ACC112 (cell line): Measurements from ENCODE around the gene PI3.
"Not testable (repeated sequence)": the region's sequence is repeated elsewhere in the genome, so short reads cannot be mapped to it uniquely, and the experiment has no call there.

Source experiments
- H2AFZ ChIP-seq: fragments of 200-600 bp; sonication (generic); one replicate; pipeline ENCODE4 v1.6.0; 2017; ENCODE audit warnings: antibody characterized with exemption, low read length; ENCODE audit not compliant: unreplicated experiment
- H3K27ac ChIP-seq: fragments of 200-600 bp; sonication (generic); 2 replicates; pipeline ENCODE4 v1.5.1; 2014; ENCODE audit warnings: low read depth, mild to moderate bottlenecking, antibody characterized with exemption, low read length, moderate library complexity
- H3K27me3 ChIP-seq: fragments of 200-600 bp; sonication (generic); 2 replicates; pipeline ENCODE4 v1.6.1; 2014; ENCODE audit warnings: mild to moderate bottlenecking, antibody characterized with exemption, low read length, moderate library complexity, mixed read lengths; ENCODE audit not compliant: insufficient read depth
- H3K36me3 ChIP-seq: fragments of 200-600 bp; sonication (generic); 2 replicates; pipeline ENCODE4 v1.6.1; 2016; ENCODE audit warnings: mild to moderate bottlenecking, antibody characterized with exemption, low read length, moderate library complexity, mixed read lengths; ENCODE audit not compliant: insufficient read depth
- H3K4me1 ChIP-seq: fragments of 200-600 bp; sonication (generic); one replicate; pipeline ENCODE4 v1.6.1; 2016; ENCODE audit warnings: low read length, mixed read lengths; ENCODE audit not compliant: insufficient read depth, unreplicated experiment, control insufficient read depth
- H3K4me3 ChIP-seq: fragments of 200-600 bp; sonication (generic); 2 replicates; pipeline ENCODE4 v1.5.1; 2014; ENCODE audit warnings: mild to moderate bottlenecking, low read depth, low read length
- H3K79me2 ChIP-seq: fragments of 200-600 bp; sonication (generic); one replicate; pipeline ENCODE4 v1.6.0; 2016; ENCODE audit warnings: low read length; ENCODE audit not compliant: control insufficient read depth, unreplicated experiment, insufficient read depth

The PI3 gene

GRCh38 chr20:45154183-45154582, 20.5 kb upstream of the PI3 start:
- Histone ChIP-seq H3K4me3 (no peak overlapping the region), H3K27me3 (peaks cover 55% of the 10 kb centered on the region), H3K79me2 (no peaks in the 10 kb centered on the region), H3K27ac (no peak overlapping the region), H3K36me3 (no peaks in the 10 kb centered on the region), H3K4me1 (peaks cover 7% of the 10 kb centered on the region), H2AFZ (no peak overlapping the region)

- peaks cover 52% of the 10 kb centered on the region for H3K27me3 ChIP-seq
- H3K36me3 ChIP-seq, H3K27ac ChIP-seq, H3K4me1 ChIP-seq, H3K4me3 ChIP-seq, H2AFZ ChIP-seq, H3K79me2 ChIP-seq: not testable (repeated sequence)
These were observed 19.9 kb upstream of the PI3 start for GRCh38 chr20:45154794-45155193.

GRCh38 chr20:45156713-45157112, 18.0 kb upstream of the PI3 start:
- no peak overlapping the region for H3K4me3 ChIP-seq
- no peak overlapping the region for H3K27ac ChIP-seq
- H3K36me3 ChIP-seq = no peaks in the 10 kb centered on the region
- peaks cover 35% of the 10 kb centered on the region for H3K27me3 ChIP-seq
- no peaks in the 10 kb centered on the region for H3K79me2 ChIP-seq
- H3K4me1 ChIP-seq = peaks cover 7% of the 10 kb centered on the region
- H2AFZ ChIP-seq = no peak overlapping the region

- peaks cover 7% of the 10 kb centered on the region for H3K4me1 ChIP-seq
- H3K4me3 ChIP-seq = no peak overlapping the region
- no peaks in the 10 kb centered on the region for H3K36me3 ChIP-seq
- no peak overlapping the region for H3K27ac ChIP-seq
- H2AFZ ChIP-seq = no peak overlapping the region
- no peaks in the 10 kb centered on the region for H3K79me2 ChIP-seq
- H3K27me3 ChIP-seq = peaks cover 26% of the 10 kb centered on the region
These were observed 16.7 kb upstream of the PI3 start for GRCh38 chr20:45157962-45158361.

- Histone ChIP-seq H3K4me3 (no peak overlapping the region), H2AFZ (no peak overlapping the region), H3K4me1 (no peaks in the 10 kb centered on the region), H3K79me2 (no peaks in the 10 kb centered on the region), H3K36me3 (no peaks in the 10 kb centered on the region), H3K27me3 (peaks cover 52% of the 10 kb centered on the region), H3K27ac (no peak overlapping the region)
These were observed 11.5 kb upstream of the PI3 start for GRCh38 chr20:45163083-45163803.

- Histone ChIP-seq H3K4me3 (no peak overlapping the region), H2AFZ (no peak overlapping the region), H3K36me3 (no peaks in the 10 kb centered on the region), H3K4me1 (no peaks in the 10 kb centered on the region), H3K27ac (no peak overlapping the region), H3K27me3 (peaks cover 59% of the 10 kb centered on the region), H3K79me2 (no peaks in the 10 kb centered on the region)
These were observed 9.8 kb upstream of the PI3 start for GRCh38 chr20:45164906-45165305.

- Histone ChIP-seq H3K4me3 (no peak overlapping the region), H3K27ac (no peak overlapping the region), H3K36me3 (no peaks in the 10 kb centered on the region), H3K79me2 (no peaks in the 10 kb centered on the region), H2AFZ (no peak overlapping the region), H3K27me3 (peaks cover 54% of the 10 kb centered on the region), H3K4me1 (no peaks in the 10 kb centered on the region)
These were observed 1.2 kb upstream of the PI3 start for GRCh38 chr20:45173522-45173921.

- no peaks in the 10 kb centered on the region for H3K36me3 ChIP-seq
- H3K27me3 ChIP-seq = peaks cover 27% of the 10 kb centered on the region
- no peak overlapping the region for H3K4me3 ChIP-seq
- H2AFZ ChIP-seq = no peak overlapping the region
- H3K4me1 ChIP-seq = no peaks in the 10 kb centered on the region
- no peak overlapping the region for H3K27ac ChIP-seq
- H3K79me2 ChIP-seq = no peaks in the 10 kb centered on the region
These were observed 2.0 kb downstream of the PI3 start for GRCh38 chr20:45176526-45177267.

GRCh38 chr20:45179166-45179565, 4.5 kb downstream of the PI3 start:
- H3K4me1 ChIP-seq = no peaks in the 10 kb centered on the region

GRCh38 chr20:45181639-45182038, 6.9 kb downstream of the PI3 start:
- Histone ChIP-seq H3K79me2 (no peaks in the 10 kb centered on the region), H3K27ac (no peak overlapping the region), H3K4me1 (no peaks in the 10 kb centered on the region), H3K36me3 (no peaks in the 10 kb centered on the region), H2AFZ (no peak overlapping the region), H3K4me3 (no peak overlapping the region), H3K27me3 (peaks cover 15% of the 10 kb centered on the region)

More at GRCh38 chr20:45179166-45179565, 4.5 kb downstream of the PI3 start:
- Histone ChIP-seq H3K27ac (no peak overlapping the region), H3K79me2 (no peaks in the 10 kb centered on the region), H2AFZ (no peak overlapping the region), H3K36me3 (no peaks in the 10 kb centered on the region), H3K27me3 (peaks cover 10% of the 10 kb centered on the region), H3K4me3 (no peak overlapping the region)

- no peaks in the 10 kb centered on the region for H3K79me2 ChIP-seq
- H3K27me3 ChIP-seq = peaks cover 19% of the 10 kb centered on the region
- H3K27ac ChIP-seq = no peak overlapping the region
- no peaks in the 10 kb centered on the region for H3K36me3 ChIP-seq
- no peak overlapping the region for H2AFZ ChIP-seq
- H3K4me1 ChIP-seq = no peaks in the 10 kb centered on the region
- no peak overlapping the region for H3K4me3 ChIP-seq
These were observed 8.4 kb downstream of the PI3 start for GRCh38 chr20:45183084-45183483.
